Activated CD4-positive, CD25-positive, alpha-beta regulatory T cell (primary cell): ENCODE results near the gene KRT6A.

Experiments
- DNase-seq, 4 experiments: peaks; one replicate each; lab custom pipeline; 2025; lab: John Stamatoyannopoulos, UW

The KRT6A gene

GRCh38 chr12:52524241-52524897 lies 31.3 kb upstream of the KRT6A start:
- no peak for DNase-seq

- DNase-seq: no peak
These were observed 30.8 kb upstream of the KRT6A start for GRCh38 chr12:52523824-52524223.

- DNase-seq: no peak
These were observed 29.4 kb upstream of the KRT6A start for GRCh38 chr12:52522346-52523011.

GRCh38 chr12:52521568-52522266 lies 28.7 kb upstream of the KRT6A start:
- no peak for DNase-seq

GRCh38 chr12:52521175-52521567 lies 28.1 kb upstream of the KRT6A start:
- DNase-seq: no peak

- DNase-seq: no peak
These were observed 27.0 kb upstream of the KRT6A start, which contains the start of gene KRT5 for GRCh38 chr12:52519826-52520662. KRT5 (minus strand) TSS chr12:52520394; CDS start chr12:52520296, 98 bp downstream.

GRCh38 chr12:52519387-52519703 lies 26.3 kb upstream of the KRT6A start:
- no peak for DNase-seq

- DNase-seq: no peak
These were observed 25.7 kb upstream of the KRT6A start for GRCh38 chr12:52518574-52519386.

- DNase-seq: no peak
These were observed 24.8 kb upstream of the KRT6A start for GRCh38 chr12:52517888-52518287.

- DNase-seq: no peak
These were observed 24.2 kb upstream of the KRT6A start for GRCh38 chr12:52517005-52517835.

GRCh38 chr12:52515927-52516831 lies 23.1 kb upstream of the KRT6A start:
- DNase-seq: no peak

- DNase-seq: no peak
These were observed 22.2 kb upstream of the KRT6A start for GRCh38 chr12:52515319-52515646.

GRCh38 chr12:52514471-52515318 lies 21.6 kb upstream of the KRT6A start:
- DNase-seq: no peak

- no peak for DNase-seq
These were observed 20.7 kb upstream of the KRT6A start for GRCh38 chr12:52513736-52514135.

- DNase-seq: no peak
These were observed 15.2 kb upstream of the KRT6A start for GRCh38 chr12:52508211-52508610.

- no peak for DNase-seq
These were observed 14.0 kb upstream of the KRT6A start for GRCh38 chr12:52506858-52507715.

GRCh38 chr12:52502877-52503276 lies 9.8 kb upstream of the KRT6A start:
- no peak for DNase-seq

GRCh38 chr12:52501490-52501889 lies 8.4 kb upstream of the KRT6A start:
- no peak for DNase-seq
